ENCODE data around the gene NPW. TPM values are rescaled to one million over a fixed set of nuclear protein-coding genes. Genes with fewer than 3 reads are reported as not detected.
A peak's percentile ranks its signal among the peaks of the same experiment; 100 is the strongest.

Gene NPW
- total RNA-seq, 1 donor from 2014 or later: 0.82 TPM

- no peak for TF ChIP-seq CTCF (IDR thresholded peaks at IDR 0.05; ENCODE audit: unreplicated experiment)
- Mint-ChIP-seq H3K9me3 (ENCODE audit: unreplicated experiment) (no peaks in the 10 kb centered on the region), H3K4me3 (ENCODE audit: unreplicated experiment) (no peak overlapping the region), H3K27ac (ENCODE audit: unreplicated experiment) (no peak overlapping the region), H3K36me3 (ENCODE audit: low read depth, unreplicated experiment) (peaks cover 6% of the 10 kb centered on the region), H3K27me3 (ENCODE audit: unreplicated experiment) (peaks cover 11% of the 10 kb centered on the region), H3K4me1 (ENCODE audit: unreplicated experiment) (peaks cover 21% of the 10 kb centered on the region)
- DNase-seq (ENCODE audit: low spot score): no peak
These were observed 13.9 kb upstream of the NPW start for GRCh38 chr16:2005646-2006045.

- H3K36me3 Mint-ChIP-seq (ENCODE audit: low read depth, unreplicated experiment): peaks cover 6% of the 10 kb centered on the region
- no peak for TF ChIP-seq CTCF (IDR thresholded peaks at IDR 0.05; ENCODE audit: unreplicated experiment)
- DNase-seq (ENCODE audit: low spot score): no peak
- H3K4me3 Mint-ChIP-seq (ENCODE audit: unreplicated experiment): no peak overlapping the region
- H3K9me3 Mint-ChIP-seq (ENCODE audit: unreplicated experiment): no peaks in the 10 kb centered on the region
- H3K4me1 Mint-ChIP-seq (ENCODE audit: unreplicated experiment): peaks cover 21% of the 10 kb centered on the region
- H3K27ac Mint-ChIP-seq (ENCODE audit: unreplicated experiment): no peak overlapping the region
- peaks cover 11% of the 10 kb centered on the region for H3K27me3 Mint-ChIP-seq (ENCODE audit: unreplicated experiment)
These were observed 13.3 kb upstream of the NPW start for GRCh38 chr16:2006317-2006716.

GRCh38 chr16:2007081-2007836, 12.3 kb upstream of the NPW start:
- no peak for DNase-seq (ENCODE audit: low spot score)
- Mint-ChIP-seq H3K9me3 (ENCODE audit: unreplicated experiment) (no peaks in the 10 kb centered on the region), H3K36me3 (ENCODE audit: low read depth, unreplicated experiment) (peaks cover 6% of the 10 kb centered on the region), H3K27me3 (ENCODE audit: unreplicated experiment) (peaks cover 11% of the 10 kb centered on the region), H3K4me1 (ENCODE audit: unreplicated experiment) (peaks cover 21% of the 10 kb centered on the region), H3K4me3 (ENCODE audit: unreplicated experiment) (peak overlapping the region; percentile 83), H3K27ac (ENCODE audit: unreplicated experiment) (no peak overlapping the region)
- TF ChIP-seq CTCF (IDR thresholded peaks at IDR 0.05; ENCODE audit: unreplicated experiment): no peak

GRCh38 chr16:2008009-2008526, 11.5 kb upstream of the NPW start:
- DNase-seq (ENCODE audit: low spot score): no peak

More at GRCh38 chr16:2008009-2008526, 11.5 kb upstream of the NPW start:
- Mint-ChIP-seq H3K4me3 (ENCODE audit: unreplicated experiment) (peak overlapping the region; percentile 93), H3K27me3 (ENCODE audit: unreplicated experiment) (peaks cover 9% of the 10 kb centered on the region), H3K27ac (ENCODE audit: unreplicated experiment) (no peak overlapping the region), H3K9me3 (ENCODE audit: unreplicated experiment) (no peaks in the 10 kb centered on the region), H3K36me3 (ENCODE audit: low read depth, unreplicated experiment) (peaks cover 6% of the 10 kb centered on the region), H3K4me1 (ENCODE audit: unreplicated experiment) (peaks cover 21% of the 10 kb centered on the region)
- no peak for TF ChIP-seq CTCF (IDR thresholded peaks at IDR 0.05; ENCODE audit: unreplicated experiment)
